ENCODE measurements around the gene MAL.

The MAL gene

GRCh38 chr2:95062242-95063085 is 37.0 kb downstream of the MAL start:
- Histone ChIP-seq H3K4me3 (ENCODE audit: low read depth, low read length, poor library complexity, severe bottlenecking) (no peak overlapping the region), H3K9ac (ENCODE audit: low read length) (no peak overlapping the region), H3K4me1 (ENCODE audit: insufficient read depth, low read length, severe bottlenecking) (no peaks in the 10 kb centered on the region), H3F3A (ENCODE audit: insufficient read depth, low read length) (no peaks in the 10 kb centered on the region), H3K27ac (ENCODE audit: low read depth, low read length, poor library complexity, severe bottlenecking) (no peak overlapping the region), H4K20me1 (ENCODE audit: insufficient read depth, low read length) (no peaks in the 10 kb centered on the region; the same call in 1 of the 2 replicates), H3K9me2 (ENCODE audit: low read depth, low read length) (no peaks in the 10 kb centered on the region), H3K27me3 (ENCODE audit: insufficient read depth, low read length) (no peaks in the 10 kb centered on the region; the same call in 1 of the 2 replicates), H3K79me2 (ENCODE audit: insufficient read depth, low read length) (no peaks in the 10 kb centered on the region), H2AFZ (ENCODE audit: low read length) (no peak overlapping the region), H3K36me3 (ENCODE audit: insufficient read depth, low read length) (no peaks in the 10 kb centered on the region), H3K9me3 (ENCODE audit: low read length) (no peaks in the 10 kb centered on the region), H3K4me2 (ENCODE audit: low read length) (no peak overlapping the region)
- TF ChIP-seq EZH2 (IDR thresholded peaks at IDR 0.05; ENCODE audit: borderline replicate concordance, low read length) (no peak), CTCF (IDR thresholded peaks at IDR 0.05; ENCODE audit: low read length) (no peak)

DNA sequence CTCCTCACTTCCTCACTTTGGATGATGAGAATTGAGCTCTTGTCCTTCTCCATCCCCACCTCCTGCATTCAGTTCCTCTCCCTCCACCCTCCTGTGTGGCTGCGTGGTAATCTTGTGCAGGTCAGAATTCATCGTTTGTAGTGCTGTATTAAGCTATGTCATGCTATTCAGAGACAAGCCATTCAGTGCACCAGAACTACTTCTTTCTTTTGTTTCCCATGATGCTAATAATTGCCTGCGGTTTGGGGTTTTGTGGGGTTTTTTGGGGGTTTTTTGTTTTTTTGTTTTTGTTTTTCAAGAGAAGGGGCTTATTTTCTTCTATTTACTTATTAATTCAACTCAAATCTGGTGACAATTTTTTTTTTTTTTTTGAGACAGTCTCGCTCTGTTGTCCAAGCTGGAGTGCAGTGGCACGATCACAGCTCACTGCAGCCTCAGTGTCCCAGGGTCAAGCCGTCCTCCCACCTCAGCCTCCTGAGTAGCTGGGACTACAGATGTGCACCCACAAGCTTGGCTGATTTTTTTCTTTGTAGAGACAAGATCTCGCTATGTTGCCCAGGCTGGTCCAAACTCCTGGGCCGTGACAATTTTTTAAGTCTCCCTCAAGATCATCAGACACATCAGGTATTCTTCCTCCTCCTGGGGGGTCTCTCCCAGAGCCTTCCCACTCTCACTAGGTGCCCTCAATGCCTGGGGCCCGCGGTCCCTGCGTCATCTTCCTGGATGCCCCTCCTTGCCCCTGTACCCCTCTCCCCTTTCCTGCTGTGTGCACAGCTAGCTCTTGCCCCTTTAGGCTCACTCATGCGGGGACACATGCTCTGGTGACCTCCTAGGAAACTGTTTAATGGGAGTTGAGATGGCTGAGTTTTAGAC is 37.8 kb downstream of the MAL start:
- Histone ChIP-seq H3K4me1 (ENCODE audit: insufficient read depth, low read length, severe bottlenecking) (no peaks in the 10 kb centered on the region), H3F3A (ENCODE audit: insufficient read depth, low read length) (no peaks in the 10 kb centered on the region), H3K9ac (ENCODE audit: low read length) (no peak overlapping the region), H3K27me3 (ENCODE audit: insufficient read depth, low read length) (no peaks in the 10 kb centered on the region), H4K20me1 (ENCODE audit: insufficient read depth, low read length) (no peaks in the 10 kb centered on the region; the same call in 1 of the 2 replicates), H3K9me2 (ENCODE audit: low read depth, low read length) (no peaks in the 10 kb centered on the region), H2AFZ (ENCODE audit: low read length) (no peak overlapping the region), H3K79me2 (ENCODE audit: insufficient read depth, low read length) (no peaks in the 10 kb centered on the region), H3K27ac (ENCODE audit: low read depth, low read length, poor library complexity, severe bottlenecking) (no peak overlapping the region), H3K4me2 (ENCODE audit: low read length) (no peak overlapping the region), H3K9me3 (ENCODE audit: low read length) (no peaks in the 10 kb centered on the region), H3K36me3 (ENCODE audit: insufficient read depth, low read length) (no peaks in the 10 kb centered on the region), H3K4me3 (ENCODE audit: low read depth, low read length, poor library complexity, severe bottlenecking) (no peak overlapping the region)
- no peak for TF ChIP-seq EZH2 (IDR thresholded peaks at IDR 0.05; ENCODE audit: borderline replicate concordance, low read length)

GRCh38 chr2:95068256-95068655 is 42.7 kb downstream of the MAL start:
- TF ChIP-seq EZH2 (IDR thresholded peaks at IDR 0.05; ENCODE audit: borderline replicate concordance, low read length) (no peak), CTCF (IDR thresholded peaks at IDR 0.05; ENCODE audit: low read length) (no peak)
- no peak overlapping the region for H3K4me2 ChIP-seq (ENCODE audit: low read length)
- H3K4me1 ChIP-seq (ENCODE audit: insufficient read depth, low read length, severe bottlenecking) = no peaks in the 10 kb centered on the region
- no peaks in the 10 kb centered on the region for H3K9me3 ChIP-seq (ENCODE audit: low read length)
- H3K27me3 ChIP-seq (ENCODE audit: insufficient read depth, low read length) = no peaks in the 10 kb centered on the region
- no peak overlapping the region for H3K27ac ChIP-seq (ENCODE audit: low read depth, low read length, poor library complexity, severe bottlenecking)
- H3K9ac ChIP-seq (ENCODE audit: low read length) = no peak overlapping the region
- H3K9me2 ChIP-seq (ENCODE audit: low read depth, low read length) = no peaks in the 10 kb centered on the region
- H3K36me3 ChIP-seq (ENCODE audit: insufficient read depth, low read length) = no peaks in the 10 kb centered on the region
- no peaks in the 10 kb centered on the region for H3K79me2 ChIP-seq (ENCODE audit: insufficient read depth, low read length)
- no peak overlapping the region for H3K4me3 ChIP-seq (ENCODE audit: low read depth, low read length, poor library complexity, severe bottlenecking)
- H2AFZ ChIP-seq (ENCODE audit: low read length) = no peak overlapping the region
- no peaks in the 10 kb centered on the region for H3F3A ChIP-seq (ENCODE audit: insufficient read depth, low read length)
- H4K20me1 ChIP-seq (ENCODE audit: insufficient read depth, low read length) = no peaks in the 10 kb centered on the region; the same call in 1 of the 2 replicates

Data from OCI-LY1 (cell line).